HepG2 (cell line): ENCODE results near the gene RPLP2. TPM values are rescaled to one million over a fixed set of nuclear protein-coding genes. Genes with fewer than 3 reads are reported as not detected.
A peak's percentile ranks its signal among the peaks of the same experiment; 100 is the strongest.

ENCODE experiments used
- BATF2 ChIP-seq: sonication (generic); formaldehyde crosslinking; IDR thresholded peaks from 2 replicates; pipeline ENCODE4 v1.8.0; 2022; ENCODE audit warnings: mild to moderate bottlenecking, missing genetic modification reagents, moderate library complexity
- CREBL2 ChIP-seq: sonication (generic); formaldehyde crosslinking; IDR thresholded peaks from 2 replicates; pipeline ENCODE4 v1.8.1; 2023; ENCODE audit warnings: missing genetic modification reagents, mild to moderate bottlenecking, borderline replicate concordance
- GMEB1 ChIP-seq: sonication (generic); formaldehyde crosslinking; IDR thresholded peaks from 2 replicates; pipeline ENCODE4 v1.5.1; 2020; ENCODE audit warnings: missing genetic modification reagents, mild to moderate bottlenecking, borderline replicate concordance
- KLF9 ChIP-seq: IDR thresholded peaks from 2 replicates; pipeline ENCODE4 v1.6.1; 2016; ENCODE audit warnings: low read depth
- MEIS2 ChIP-seq: sonication (generic); formaldehyde crosslinking; IDR thresholded peaks from 2 replicates; pipeline ENCODE4 v1.9.0; 2021; ENCODE audit warnings: mild to moderate bottlenecking, missing genetic modification reagents
- MLLT10 ChIP-seq: sonication (generic); formaldehyde crosslinking; IDR thresholded peaks from 2 replicates; pipeline ENCODE4 v1.4.0; 2020; ENCODE audit warnings: missing genetic modification reagents
- MTA1 ChIP-seq: sonication (generic); formaldehyde crosslinking; IDR thresholded peaks from 2 replicates; pipeline ENCODE4 v1.4.0; 2020; ENCODE audit warnings: missing genetic modification reagents, mild to moderate bottlenecking, borderline replicate concordance
- MXD4 ChIP-seq: IDR thresholded peaks from 2 replicates; pipeline ENCODE4 v1.6.1; 2016; ENCODE audit warnings: mild to moderate bottlenecking, missing biosample characterization, missing genetic modification reagents
- NFKB2 ChIP-seq: sonication (generic); formaldehyde crosslinking; IDR thresholded peaks from 2 replicates; pipeline ENCODE4 v1.4.0; 2020; ENCODE audit warnings: missing genetic modification reagents, borderline replicate concordance
- NR2C2 ChIP-seq: sonication (generic); formaldehyde crosslinking; IDR thresholded peaks from 2 replicates; pipeline ENCODE4 v1.4.0; 2020; ENCODE audit warnings: missing genetic modification reagents, mild to moderate bottlenecking, moderate library complexity, borderline replicate concordance
- NR2F2 ChIP-seq: IDR thresholded peaks from 2 replicates; pipeline ENCODE4 v1.6.1; 2012; ENCODE audit warnings: low read depth, inconsistent platforms, borderline replicate concordance
- ZBTB37 ChIP-seq: sonication (generic); formaldehyde crosslinking; IDR thresholded peaks from 2 replicates; pipeline ENCODE4 v1.4.0; 2020; ENCODE audit warnings: mild to moderate bottlenecking, missing genetic modification reagents
- ZFP1 ChIP-seq: IDR thresholded peaks from 2 replicates; pipeline ENCODE4 v1.6.1; 2016
- ZNF282 ChIP-seq: fragments of 450-650 bp; IDR thresholded peaks from 2 replicates; pipeline ENCODE4 v1.6.1; 2018; ENCODE audit not compliant: partially characterized antibody
- ZNF644 ChIP-seq: IDR thresholded peaks from 2 replicates; pipeline ENCODE4 v1.6.1; 2016; ENCODE audit warnings: low read depth
- ZNF652 ChIP-seq: IDR thresholded peaks from 2 replicates; pipeline ENCODE4 v1.6.1; 2016; ENCODE audit warnings: low read depth, borderline replicate concordance
- ZNF816 ChIP-seq: sonication (generic); formaldehyde crosslinking; IDR thresholded peaks from 2 replicates; pipeline ENCODE4 v1.8.0; 2022; ENCODE audit warnings: missing genetic modification reagents, mild to moderate bottlenecking, borderline replicate concordance
- polyA plus RNA-seq, 8 experiments: library from polyadenylated mRNA; depleted of rRNA in 3 of 8; stranded (reverse) in 7 of 8; unstranded in 1 of 8; fragments of >200 nt; fragmentation: Illumina TruSeq in 4 of 8; extraction: Trizol in 4 of 8; gene quantifications; 2 replicates each; pipeline versions ENCODE4 v1.2.1 to v1.2.3, GENCODE V29; 2011 to 2016; ENCODE audit warnings: low read depth in 4 of 8, missing spikeins in 1 of 8, mixed read lengths in 1 of 8; ENCODE audit not compliant: insufficient read depth in 1 of 8
- total RNA-seq, 5 experiments: library from RNA; depleted of rRNA; stranded (reverse); fragments of >200 nt; fragmentation: Illumina TruSeq; extraction: Trizol; gene quantifications; 2 replicates each; pipeline ENCODE4 v1.2.3, GENCODE V29; 2016; ENCODE audit warnings: low read depth in 1 of 5
- TF ChIP-seq, protein P1 (sequence below): sonication (generic); formaldehyde crosslinking; IDR thresholded peaks from 2 replicates; pipeline ENCODE4 v1.4.0; 2020; ENCODE audit warnings: missing genetic modification reagents
- TF ChIP-seq, protein P2 (sequence below): sonication (generic); formaldehyde crosslinking; conservative IDR thresholded peaks from 2 replicates; pipeline ENCODE4 v1.4.0; 2020; ENCODE audit warnings: missing genetic modification reagents

RPLP2 gene
- total and polyA plus RNA-seq, 2 of the 13 experiments (the other 11 are each of a cell fraction or from before 2014, with no cell fraction given): 978 to 2,106 TPM

- TF ChIP-seq MLLT10 (no peak), NFKB2 (no peak), NR2C2 (CRISPR knock-in tag) (peak; percentile 89), ZNF282 (no peak), ZNF644 (CRISPR knock-in tag) (no peak), MEIS2 (CRISPR knock-in tag) (0 out of 2 replicates have a peak, but pooled peaks have one; percentile 7), ZBTB37 (CRISPR knock-in tag) (0 out of 2 replicates have a peak, but pooled peaks have one; percentile 31), ZNF652 (no peak), ZFP1 (CRISPR knock-in tag) (no peak; the same call in 1 of the 2 replicates), NR2F2 (peak; percentile 19; the same call in 1 of the 2 replicates), CREBL2 (CRISPR knock-in tag) (no peak), ZNF816 (CRISPR knock-in tag) (no peak), BATF2 (CRISPR knock-in tag) (no peak), MXD4 (CRISPR knock-in tag) (no peak; the same call in 1 of the 2 replicates), MTA1 (CRISPR knock-in tag) (peak; percentile 31), GMEB1 (CRISPR knock-in tag) (no peak), KLF9 (no peak)
- TF ChIP-seq, protein P1, sequence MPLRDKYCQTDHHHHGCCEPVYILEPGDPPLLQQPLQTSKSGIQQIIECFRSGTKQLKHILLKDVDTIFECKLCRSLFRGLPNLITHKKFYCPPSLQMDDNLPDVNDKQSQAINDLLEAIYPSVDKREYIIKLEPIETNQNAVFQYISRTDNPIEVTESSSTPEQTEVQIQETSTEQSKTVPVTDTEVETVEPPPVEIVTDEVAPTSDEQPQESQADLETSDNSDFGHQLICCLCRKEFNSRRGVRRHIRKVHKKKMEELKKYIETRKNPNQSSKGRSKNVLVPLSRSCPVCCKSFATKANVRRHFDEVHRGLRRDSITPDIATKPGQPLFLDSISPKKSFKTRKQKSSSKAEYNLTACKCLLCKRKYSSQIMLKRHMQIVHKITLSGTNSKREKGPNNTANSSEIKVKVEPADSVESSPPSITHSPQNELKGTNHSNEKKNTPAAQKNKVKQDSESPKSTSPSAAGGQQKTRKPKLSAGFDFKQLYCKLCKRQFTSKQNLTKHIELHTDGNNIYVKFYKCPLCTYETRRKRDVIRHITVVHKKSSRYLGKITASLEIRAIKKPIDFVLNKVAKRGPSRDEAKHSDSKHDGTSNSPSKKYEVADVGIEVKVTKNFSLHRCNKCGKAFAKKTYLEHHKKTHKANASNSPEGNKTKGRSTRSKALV (CRISPR knock-in tag): no peak
- TF ChIP-seq, protein P2, sequence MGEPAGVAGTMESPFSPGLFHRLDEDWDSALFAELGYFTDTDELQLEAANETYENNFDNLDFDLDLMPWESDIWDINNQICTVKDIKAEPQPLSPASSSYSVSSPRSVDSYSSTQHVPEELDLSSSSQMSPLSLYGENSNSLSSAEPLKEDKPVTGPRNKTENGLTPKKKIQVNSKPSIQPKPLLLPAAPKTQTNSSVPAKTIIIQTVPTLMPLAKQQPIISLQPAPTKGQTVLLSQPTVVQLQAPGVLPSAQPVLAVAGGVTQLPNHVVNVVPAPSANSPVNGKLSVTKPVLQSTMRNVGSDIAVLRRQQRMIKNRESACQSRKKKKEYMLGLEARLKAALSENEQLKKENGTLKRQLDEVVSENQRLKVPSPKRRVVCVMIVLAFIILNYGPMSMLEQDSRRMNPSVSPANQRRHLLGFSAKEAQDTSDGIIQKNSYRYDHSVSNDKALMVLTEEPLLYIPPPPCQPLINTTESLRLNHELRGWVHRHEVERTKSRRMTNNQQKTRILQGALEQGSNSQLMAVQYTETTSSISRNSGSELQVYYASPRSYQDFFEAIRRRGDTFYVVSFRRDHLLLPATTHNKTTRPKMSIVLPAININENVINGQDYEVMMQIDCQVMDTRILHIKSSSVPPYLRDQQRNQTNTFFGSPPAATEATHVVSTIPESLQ (CRISPR knock-in tag): no peak
Observed at GRCh38 chr11:796565-797295, 13.0 kb upstream of the RPLP2 start (continued).
